Inflammatory macrophage treated with lipopolysaccharide for 4 hours (primary cell): ENCODE measurements around the gene NOXO1.
A peak's percentile ranks its signal among the peaks of the same experiment; 100 is the strongest.
"Not testable (repeated sequence)": the region's sequence is repeated elsewhere in the genome, so short reads cannot be mapped to it uniquely, and the experiment has no call there.

Experiments
- DNase-seq: peaks from one replicate; pipeline ENCODE4 v3.0.0-alpha.2; 2020

The NOXO1 gene

GRCh38 chr16:1940273-1941161 lies 40.8 kb downstream of the NOXO1 start:
- no peak for DNase-seq

DNA sequence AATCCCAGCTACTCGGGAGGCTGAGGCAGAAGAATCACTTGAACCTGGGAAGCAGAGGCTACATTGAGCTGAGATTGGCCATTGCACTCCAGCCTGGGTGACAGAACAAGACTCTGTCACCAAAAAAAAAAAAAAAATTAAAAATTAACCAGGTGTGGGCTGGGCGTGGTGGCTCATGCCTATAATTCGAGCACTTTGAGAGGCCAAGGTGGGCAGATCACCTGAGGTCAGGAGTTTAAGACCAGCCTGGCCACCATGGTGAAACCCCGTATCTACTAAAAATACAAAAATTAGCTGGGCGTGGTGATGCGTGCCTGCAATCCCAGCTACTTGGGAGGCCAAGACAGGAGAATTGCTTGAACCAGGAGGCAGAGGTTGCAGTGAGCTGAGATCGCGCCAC lies 41.4 kb downstream of the NOXO1 start:
- not testable (repeated sequence) for DNase-seq

- DNase-seq, result no peak
Measured at GRCh38 chr16:1938910-1939309, 42.4 kb downstream of the NOXO1 start.

- peak; percentile 88 for DNase-seq
Measured at GRCh38 chr16:1938316-1938715, 43.0 kb downstream of the NOXO1 start.

DNA sequence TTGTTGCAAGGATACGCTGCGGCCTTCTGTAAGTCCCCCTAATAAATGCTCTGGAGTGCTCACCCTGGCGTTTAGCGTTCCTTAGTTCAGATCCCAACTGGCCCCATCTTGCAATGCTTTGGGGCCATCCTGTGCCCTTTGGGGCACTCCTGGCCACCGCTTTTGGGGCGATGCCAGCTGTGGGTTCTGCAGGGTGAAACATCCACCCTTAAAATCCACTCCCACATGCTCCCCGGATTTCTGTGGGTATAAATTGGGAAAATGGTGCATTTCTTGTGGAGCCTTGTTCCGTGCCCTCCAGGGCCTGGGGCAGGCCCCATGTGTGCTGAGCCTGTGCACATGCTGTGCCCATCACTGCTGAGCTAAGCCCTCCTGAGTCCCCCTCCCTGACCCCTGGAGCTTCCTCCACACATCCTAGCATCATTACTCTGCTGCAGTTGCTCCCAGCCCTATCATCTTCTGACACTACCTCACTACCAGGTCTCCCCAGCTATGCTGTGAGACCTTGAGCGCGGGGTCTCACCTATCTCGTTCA lies 44.3 kb downstream of the NOXO1 start:
- no peak for DNase-seq

DNA sequence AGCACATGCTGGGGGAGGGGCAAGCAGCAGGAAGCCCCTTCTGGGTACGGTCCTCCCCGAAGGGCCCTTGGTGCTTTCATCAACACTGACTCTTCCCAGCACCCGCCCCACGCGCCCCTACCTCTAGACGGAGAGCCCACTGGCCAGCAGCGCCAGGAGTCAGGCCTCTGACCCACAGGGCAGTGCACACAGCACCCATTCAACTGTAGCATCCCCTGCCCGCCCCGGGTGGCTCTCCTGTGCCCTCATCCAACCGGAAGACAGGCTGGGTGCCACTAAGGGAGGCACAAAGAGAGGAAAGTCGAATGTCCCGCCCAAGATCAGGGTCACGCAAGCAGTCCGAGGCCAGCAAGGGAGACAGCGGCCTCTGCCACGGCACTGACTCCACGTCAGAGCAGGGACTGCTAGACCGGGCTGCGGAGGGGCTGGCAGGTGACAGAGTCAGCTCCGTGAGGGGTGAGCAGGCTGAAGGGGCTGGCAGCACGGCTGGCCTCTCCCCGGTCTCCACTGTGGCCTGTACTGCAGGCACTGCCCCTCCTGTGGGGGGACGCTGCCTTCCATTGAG lies 48.1 kb downstream of the NOXO1 start:
- no peak for DNase-seq

- DNase-seq, result no peak
Measured at GRCh38 chr16:1932050-1933028, 48.9 kb downstream of the NOXO1 start.

DNA sequence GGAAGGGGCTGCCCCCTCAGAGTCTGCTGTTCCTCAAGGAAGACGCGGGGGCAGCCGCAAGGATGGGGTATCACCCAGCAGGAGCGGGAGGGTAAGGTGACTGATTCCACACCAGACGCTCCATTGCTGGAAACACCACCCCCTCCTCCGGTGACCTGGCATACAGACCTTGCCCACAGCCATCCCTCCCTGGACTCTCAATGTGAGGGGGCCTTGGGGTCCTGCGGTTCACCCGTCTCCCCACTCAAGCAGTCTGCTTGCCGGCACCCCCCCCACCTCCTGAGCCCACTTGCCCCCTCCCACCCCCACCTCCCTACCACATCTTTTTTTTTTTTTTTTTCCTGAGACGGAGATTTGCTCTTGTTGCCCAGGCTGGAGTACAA lies 50.9 kb downstream of the NOXO1 start:
- DNase-seq, result no peak

DNA sequence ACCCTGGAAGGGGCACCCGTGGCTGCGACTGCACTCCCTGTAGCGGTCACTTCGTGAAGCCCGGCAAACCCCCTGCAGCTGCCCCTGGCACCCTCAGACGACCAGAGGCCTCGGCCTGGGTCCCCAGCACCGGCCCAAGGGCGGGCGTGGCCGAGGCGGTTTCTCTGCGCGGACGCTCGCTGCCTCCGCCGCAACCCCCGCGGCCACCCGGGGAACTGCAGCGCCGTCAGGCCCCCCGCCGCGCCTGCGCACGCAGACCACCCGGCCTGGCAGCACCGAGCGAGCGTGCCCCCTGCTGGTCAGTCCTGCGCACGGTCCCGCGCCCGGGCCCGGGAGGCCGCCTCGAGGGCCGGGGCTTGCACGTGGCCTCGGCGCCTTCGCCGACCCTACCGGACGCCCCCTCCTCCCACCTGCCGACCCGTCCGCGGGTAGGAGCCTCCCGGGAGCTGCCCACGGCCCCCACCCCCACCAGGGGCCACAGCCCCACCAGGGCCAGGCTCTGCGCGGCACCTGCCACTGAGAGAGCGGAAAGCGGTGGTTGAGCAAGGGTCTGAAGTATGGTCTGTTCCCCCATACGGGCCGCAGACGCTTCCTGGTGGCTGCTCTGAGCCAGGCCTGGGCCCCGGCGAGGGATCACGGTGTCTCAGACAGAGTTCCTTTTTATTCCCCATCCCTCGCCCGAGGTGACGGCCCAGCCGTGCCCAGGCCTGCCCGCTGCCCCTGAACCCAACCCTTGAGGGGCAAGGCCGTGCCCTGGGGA lies 51.5 kb downstream of the NOXO1 start:
- peak; percentile 85 for DNase-seq

GRCh38 chr16:1929105-1929504 lies 52.2 kb downstream of the NOXO1 start:
- peak; percentile 9 for DNase-seq
